Gastroesophageal sphincter (tissue), 3 donors: Measurements from ENCODE around the gene UBE2I.

Source experiments
- POLR2AphosphoS5 ChIP-seq: sonication (generic); formaldehyde crosslinking; IDR thresholded peaks from one replicate; pipeline ENCODE4 v1.6.1; 2017; ENCODE audit warnings: antibody characterized with exemption
- TF ChIP-seq, protein P1 (sequence below), 4 experiments: fragments of 200-600 bp in 2 of 4; fragments of 450-650 bp in 2 of 4; sonication (generic) in 1 of 4; IDR thresholded peaks; one replicate each; pipeline ENCODE4 v1.5.1; 2017 to 2019; ENCODE audit warnings: antibody characterized with exemption in 4 of 4, mild to moderate bottlenecking in 2 of 4, moderate library complexity in 2 of 4

DNA sequence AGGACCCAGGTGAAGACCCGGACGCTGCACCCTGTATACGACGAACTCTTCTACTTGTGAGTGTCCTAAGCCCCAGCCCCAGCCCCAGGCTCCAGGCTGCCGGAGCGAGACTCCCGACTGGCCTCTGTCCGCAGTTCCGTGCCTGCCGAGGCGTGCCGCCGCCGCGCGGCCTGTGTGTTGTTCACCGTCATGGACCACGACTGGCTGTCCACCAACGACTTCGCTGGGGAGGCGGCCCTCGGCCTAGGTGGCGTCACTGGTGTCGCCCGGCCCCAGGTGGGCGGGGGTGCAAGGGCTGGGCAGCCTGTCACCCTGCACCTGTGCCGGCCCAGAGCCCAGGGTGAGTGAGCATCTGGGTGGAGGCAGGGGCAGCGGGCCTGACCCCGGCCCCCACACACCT, 38.5 kb downstream of the UBE2I start:
- TF ChIP-seq, protein P1, sequence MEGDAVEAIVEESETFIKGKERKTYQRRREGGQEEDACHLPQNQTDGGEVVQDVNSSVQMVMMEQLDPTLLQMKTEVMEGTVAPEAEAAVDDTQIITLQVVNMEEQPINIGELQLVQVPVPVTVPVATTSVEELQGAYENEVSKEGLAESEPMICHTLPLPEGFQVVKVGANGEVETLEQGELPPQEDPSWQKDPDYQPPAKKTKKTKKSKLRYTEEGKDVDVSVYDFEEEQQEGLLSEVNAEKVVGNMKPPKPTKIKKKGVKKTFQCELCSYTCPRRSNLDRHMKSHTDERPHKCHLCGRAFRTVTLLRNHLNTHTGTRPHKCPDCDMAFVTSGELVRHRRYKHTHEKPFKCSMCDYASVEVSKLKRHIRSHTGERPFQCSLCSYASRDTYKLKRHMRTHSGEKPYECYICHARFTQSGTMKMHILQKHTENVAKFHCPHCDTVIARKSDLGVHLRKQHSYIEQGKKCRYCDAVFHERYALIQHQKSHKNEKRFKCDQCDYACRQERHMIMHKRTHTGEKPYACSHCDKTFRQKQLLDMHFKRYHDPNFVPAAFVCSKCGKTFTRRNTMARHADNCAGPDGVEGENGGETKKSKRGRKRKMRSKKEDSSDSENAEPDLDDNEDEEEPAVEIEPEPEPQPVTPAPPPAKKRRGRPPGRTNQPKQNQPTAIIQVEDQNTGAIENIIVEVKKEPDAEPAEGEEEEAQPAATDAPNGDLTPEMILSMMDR (IDR thresholded peaks at IDR 0.05), result no peak
- TF ChIP-seq POLR2AphosphoS5, result no peak
